Uterus (tissue), 2 donors: ENCODE data around the gene TMEM270.

Experiments used
- POLR2A ChIP-seq, 2 donors: fragments of 450-650 bp; IDR thresholded peaks; one replicate each; pipeline ENCODE4 v1.6.1; 2016; ENCODE audit warnings: antibody characterized with exemption in 2 of 2, mild to moderate bottlenecking in 1 of 2, moderate library complexity in 1 of 2
- TF ChIP-seq, protein P1 (sequence below), 4 experiments: fragments of 200-600 bp in 2 of 4; fragments of 450-650 bp in 2 of 4; sonication (generic) in 2 of 4; IDR thresholded peaks; one replicate each; pipeline ENCODE4 v1.5.1; 2016 to 2019; ENCODE audit warnings: antibody characterized with exemption in 4 of 4, mild to moderate bottlenecking in 2 of 4, moderate library complexity in 1 of 4

GRCh38 chr7:73829505-73829904, 31.5 kb upstream of the TMEM270 start:
- TF ChIP-seq, protein P1, sequence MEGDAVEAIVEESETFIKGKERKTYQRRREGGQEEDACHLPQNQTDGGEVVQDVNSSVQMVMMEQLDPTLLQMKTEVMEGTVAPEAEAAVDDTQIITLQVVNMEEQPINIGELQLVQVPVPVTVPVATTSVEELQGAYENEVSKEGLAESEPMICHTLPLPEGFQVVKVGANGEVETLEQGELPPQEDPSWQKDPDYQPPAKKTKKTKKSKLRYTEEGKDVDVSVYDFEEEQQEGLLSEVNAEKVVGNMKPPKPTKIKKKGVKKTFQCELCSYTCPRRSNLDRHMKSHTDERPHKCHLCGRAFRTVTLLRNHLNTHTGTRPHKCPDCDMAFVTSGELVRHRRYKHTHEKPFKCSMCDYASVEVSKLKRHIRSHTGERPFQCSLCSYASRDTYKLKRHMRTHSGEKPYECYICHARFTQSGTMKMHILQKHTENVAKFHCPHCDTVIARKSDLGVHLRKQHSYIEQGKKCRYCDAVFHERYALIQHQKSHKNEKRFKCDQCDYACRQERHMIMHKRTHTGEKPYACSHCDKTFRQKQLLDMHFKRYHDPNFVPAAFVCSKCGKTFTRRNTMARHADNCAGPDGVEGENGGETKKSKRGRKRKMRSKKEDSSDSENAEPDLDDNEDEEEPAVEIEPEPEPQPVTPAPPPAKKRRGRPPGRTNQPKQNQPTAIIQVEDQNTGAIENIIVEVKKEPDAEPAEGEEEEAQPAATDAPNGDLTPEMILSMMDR (IDR thresholded peaks at IDR 0.05): no peak
- no peak for TF ChIP-seq POLR2A (IDR thresholded peaks at IDR 0.05)
